MG63 (cell line): ENCODE measurements around the gene WDR64. TPM values are rescaled to one million over a fixed set of nuclear protein-coding genes. Genes with fewer than 3 reads are reported as not detected.

ENCODE experiments used
- DNase-seq: peaks from one replicate; pipeline ENCODE4 v3.0.0-alpha.2; 2020
- H3K27me3 ChIP-seq: fragments of 250-450 bp; sonication (Bioruptor Pico); 2 replicates; pipeline ENCODE4 v1.5.1; 2020; ENCODE audit warnings: mild to moderate bottlenecking, moderate library complexity
- H3K36me3 ChIP-seq: fragments of 250-450 bp; sonication (Bioruptor Pico); 2 replicates; pipeline ENCODE4 v1.5.1; 2020; ENCODE audit warnings: mild to moderate bottlenecking, moderate library complexity
- H3K4me3 ChIP-seq: fragments of 250-450 bp; sonication (Bioruptor Pico); 2 replicates; pipeline ENCODE4 v1.5.1; 2020; ENCODE audit warnings: mild to moderate bottlenecking, moderate library complexity
- H3K9me3 ChIP-seq: fragments of 250-450 bp; sonication (Bioruptor Pico); 2 replicates; pipeline ENCODE4 v1.5.1; 2020; ENCODE audit warnings: mild to moderate bottlenecking, moderate library complexity
- total RNA-seq: library from RNA; depleted of rRNA; stranded (reverse); fragments of >200 nt; shearing (Covaris generic); gene quantifications from 2 replicates; pipeline ENCODE4 v1.2.3, GENCODE V29; 2014; ENCODE audit warnings: low replicate concordance; rRNA removed

WDR64 gene
- total RNA-seq, 1 experiment from 2014 or later: not detected

GRCh38 chr1:241846375-241846774, 194.3 kb downstream of the WDR64 start:
- no peak overlapping the region for H3K4me3 ChIP-seq
- peaks cover 20% of the 10 kb centered on the region for H3K36me3 ChIP-seq
- DNase-seq: no peak
- no peaks in the 10 kb centered on the region for H3K27me3 ChIP-seq
- no peaks in the 10 kb centered on the region for H3K9me3 ChIP-seq

- no peaks in the 10 kb centered on the region for H3K9me3 ChIP-seq
- no peaks in the 10 kb centered on the region for H3K27me3 ChIP-seq
- peaks cover 26% of the 10 kb centered on the region for H3K36me3 ChIP-seq
- no peak for DNase-seq
- peak overlapping the region; percentile 95 for H3K4me3 ChIP-seq
Measured at GRCh38 chr1:241846862-241847539, 194.9 kb downstream of the WDR64 start.

DNA sequence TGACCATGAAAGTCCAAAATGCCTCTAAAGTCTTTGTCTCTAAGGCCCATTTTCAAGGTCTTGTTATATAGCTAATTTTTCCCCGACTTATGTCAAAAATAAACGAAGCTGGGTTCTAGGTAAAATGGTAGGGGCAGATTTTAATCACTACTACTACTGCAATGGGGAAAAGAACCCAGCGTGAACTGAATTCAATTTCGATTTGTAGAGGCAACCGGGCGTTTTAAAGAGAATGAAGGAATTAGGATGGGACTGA, 195.4 kb downstream of the WDR64 start:
- no peak for DNase-seq
- Histone ChIP-seq H3K4me3 (peak overlapping the region; percentile 95), H3K27me3 (no peaks in the 10 kb centered on the region), H3K36me3 (peaks cover 31% of the 10 kb centered on the region), H3K9me3 (no peaks in the 10 kb centered on the region)

DNA sequence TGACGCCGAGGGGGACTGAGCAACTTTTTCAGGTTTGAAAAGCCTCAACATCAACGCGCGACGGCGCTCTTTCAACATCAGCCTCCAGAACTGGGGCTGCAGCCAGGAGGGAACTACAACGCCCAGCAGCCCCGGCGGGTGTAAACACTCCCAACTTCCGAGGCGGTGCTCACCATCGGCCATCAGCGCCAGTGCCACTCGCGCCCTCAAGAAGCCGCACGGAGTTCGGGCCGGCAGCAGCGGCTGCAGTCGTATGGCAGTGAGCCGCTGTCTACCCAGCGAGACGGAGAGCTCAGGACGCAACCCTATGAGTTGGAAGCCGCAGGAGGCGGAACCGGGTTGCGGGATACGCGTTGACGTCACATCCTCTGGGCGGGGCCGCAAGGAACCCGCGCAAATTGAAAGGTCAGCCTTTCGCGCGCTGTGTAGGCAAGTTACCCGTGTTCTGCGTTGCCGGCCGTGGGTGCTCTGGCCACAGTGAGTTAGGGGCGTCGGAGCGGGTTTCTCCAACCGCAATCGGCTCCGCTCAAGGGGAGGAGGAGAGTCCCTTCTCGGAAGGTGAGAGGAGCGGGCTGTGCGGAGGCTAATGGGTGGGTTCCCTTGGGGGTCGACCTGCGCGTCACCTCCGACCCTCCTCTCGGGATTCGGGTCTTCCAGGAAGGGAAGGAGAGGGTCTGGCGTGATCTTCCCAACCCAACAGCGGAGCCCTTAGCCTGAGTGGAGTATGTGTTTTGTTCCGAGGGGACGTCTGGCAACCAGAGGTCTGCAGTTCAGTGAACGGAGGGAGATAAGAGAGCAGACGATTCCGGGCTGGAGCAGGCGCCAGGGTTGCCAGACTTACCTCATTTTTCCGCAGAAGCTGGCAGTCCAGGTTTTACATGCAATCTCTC, 196.0 kb downstream of the WDR64 start, which contains the start of gene EXO1:
Gene EXO1 (plus strand): TSS at position 409 of the 890 bp plus-strand sequence. CDS start 2,222 bp downstream, outside the sequence.
- peaks cover 35% of the 10 kb centered on the region for H3K36me3 ChIP-seq
- H3K4me3 ChIP-seq: peak within 1 kb of the TSS; percentile 95
- H3K9me3 ChIP-seq: no peaks in the 10 kb centered on the region
- DNase-seq: peak; percentile 95
- H3K27me3 ChIP-seq: no peaks in the 10 kb centered on the region

DNA sequence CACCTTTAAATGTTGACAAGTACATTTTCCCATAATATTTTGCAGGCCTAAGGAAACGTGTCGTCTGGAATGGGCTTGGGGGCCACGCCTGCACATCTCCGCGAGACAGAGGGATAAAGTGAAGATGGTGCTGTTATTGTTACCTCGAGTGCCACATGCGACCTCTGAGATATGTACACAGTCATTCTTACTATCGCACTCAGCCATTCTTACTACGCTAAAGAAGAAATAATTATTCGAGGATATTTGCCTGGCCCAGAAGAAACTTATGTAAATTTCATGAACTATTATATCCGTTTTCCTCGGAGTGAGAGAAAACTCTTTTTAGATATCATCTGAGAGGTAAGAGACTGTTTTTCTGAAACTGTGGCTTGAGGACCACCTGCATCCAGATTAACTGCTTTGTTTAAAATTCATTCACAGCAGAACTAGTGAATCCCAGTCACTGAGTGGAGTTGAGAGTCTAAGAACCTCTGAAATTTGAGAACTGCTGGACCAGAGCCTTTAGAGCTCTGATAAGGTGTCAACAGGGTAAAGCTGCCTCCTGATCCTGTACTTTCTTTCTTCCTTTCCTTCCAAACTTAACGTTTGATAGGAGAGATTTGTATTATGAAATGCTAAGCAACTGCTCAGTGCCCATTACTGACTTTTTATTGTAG, 196.7 kb downstream of the WDR64 start:
- DNase-seq: no peak
- H3K36me3 ChIP-seq: peaks cover 43% of the 10 kb centered on the region
- no peaks in the 10 kb centered on the region for H3K27me3 ChIP-seq
- peak overlapping the region; percentile 95 for H3K4me3 ChIP-seq
- H3K9me3 ChIP-seq: no peaks in the 10 kb centered on the region

- Histone ChIP-seq H3K36me3 (peaks cover 48% of the 10 kb centered on the region), H3K27me3 (no peaks in the 10 kb centered on the region), H3K4me3 (peak overlapping the region; percentile 95), H3K9me3 (no peaks in the 10 kb centered on the region)
- DNase-seq: no peak
Measured at GRCh38 chr1:241849345-241849695, 197.2 kb downstream of the WDR64 start.

Other genes with a start within 250 kb of the WDR64 start
- gene FH, start 132.5 kb upstream of the WDR64 start, total RNA-seq: 241 and 261 TPM in 2 replicates
- gene KMO, start 119.9 kb upstream of the WDR64 start, total RNA-seq: not detected in 2 replicates
- 7.0 and 15.4 TPM in 2 replicates for gene CHML, start 11.9 kb upstream of the WDR64 start, total RNA-seq
- gene OPN3, start 11.9 kb upstream of the WDR64 start, total RNA-seq: 1.1 and 4.1 TPM in 2 replicates
- gene EXO1, start 195.9 kb downstream of the WDR64 start, total RNA-seq: 28.5 and 40.7 TPM in 2 replicates